Sigmoid colon (tissue), 4 donors: ENCODE results near the gene LPIN3.

Experiments used
- CTCF ChIP-seq, 4 experiments: fragments of 450-650 bp in 3 of 4; fragments of 200-600 bp in 1 of 4; IDR thresholded peaks; one replicate each; pipeline ENCODE4 v1.5.1; 2016 to 2019; ENCODE audit warnings: antibody characterized with exemption in 4 of 4, mild to moderate bottlenecking in 3 of 4, moderate library complexity in 2 of 4
- POLR2A ChIP-seq, 2 donors: fragments of 450-650 bp; IDR thresholded peaks; one replicate each; pipeline ENCODE4 v1.6.1; 2016; ENCODE audit warnings: antibody characterized with exemption in 2 of 2, mild to moderate bottlenecking in 2 of 2, moderate library complexity in 2 of 2
- POLR2AphosphoS5 ChIP-seq, 4 donors: sonication (generic); formaldehyde crosslinking; IDR thresholded peaks; one replicate each; pipeline ENCODE4 v1.6.1; 2017; ENCODE audit warnings: antibody characterized with exemption in 4 of 4

DNA sequence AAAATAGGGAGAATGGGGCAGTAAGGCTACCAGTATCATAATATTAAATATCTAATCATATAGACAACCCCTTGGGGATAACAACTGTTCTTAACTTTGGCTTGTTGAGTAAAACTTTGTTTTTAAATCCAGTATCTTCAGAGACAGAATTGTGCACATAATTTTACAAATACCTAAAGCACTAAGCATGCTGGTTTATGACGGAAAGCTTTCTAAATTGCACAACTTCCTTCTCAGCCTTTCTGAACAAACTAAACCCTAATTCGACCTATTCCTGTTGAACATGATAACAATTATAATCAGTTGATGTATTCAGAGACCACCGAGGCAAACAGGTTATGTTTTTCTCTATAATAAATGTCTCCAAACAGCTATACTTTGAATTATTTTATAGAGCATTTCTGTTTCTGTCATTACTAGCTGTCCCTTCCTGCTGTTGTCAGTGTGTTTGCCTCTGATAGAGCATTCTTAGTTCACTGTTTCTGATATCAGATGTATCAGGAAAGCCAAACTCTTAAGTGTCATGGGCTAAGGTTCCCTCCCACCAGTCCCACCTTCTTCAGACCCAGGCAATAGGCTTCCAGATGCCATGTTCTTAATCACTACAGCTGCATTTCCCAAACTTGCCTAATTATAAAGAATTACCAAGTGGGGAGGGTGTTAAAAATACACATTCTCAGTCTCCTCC is 31.8 kb upstream of the LPIN3 start:
- TF ChIP-seq POLR2A (IDR thresholded peaks at IDR 0.05) (no peak), CTCF (IDR thresholded peaks at IDR 0.05) (no peak), POLR2AphosphoS5 (IDR thresholded peaks at IDR 0.05) (no peak)
